ENCODE data around the gene XRN2. TPM values are rescaled to one million over a fixed set of nuclear protein-coding genes. Genes with fewer than 3 reads are reported as not detected.

Gene XRN2
- total RNA-seq, 4 donors from 2014 or later: 56.7 to 81.4 (median 73.0) TPM

DNA sequence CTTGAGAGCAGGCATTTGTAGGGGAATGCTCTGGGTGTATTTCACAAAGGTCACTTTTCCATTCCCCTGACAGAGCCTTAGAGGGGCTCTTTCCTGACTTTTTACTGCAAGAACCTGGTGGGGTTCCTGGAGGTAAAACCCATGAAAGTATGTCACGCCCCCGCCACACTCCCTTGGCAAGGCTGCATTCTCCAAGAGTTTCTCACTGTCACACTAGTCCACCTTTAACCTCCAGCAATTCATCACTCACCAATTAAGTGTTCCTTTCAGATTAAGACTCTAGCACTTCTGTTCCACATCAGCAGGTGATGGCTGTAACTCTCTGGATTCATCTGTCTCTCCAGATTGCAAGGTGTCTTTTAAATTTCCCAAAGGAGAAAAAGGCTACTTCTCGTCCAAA lies 126.9 kb downstream of the XRN2 start:
- TF ChIP-seq, protein P1, sequence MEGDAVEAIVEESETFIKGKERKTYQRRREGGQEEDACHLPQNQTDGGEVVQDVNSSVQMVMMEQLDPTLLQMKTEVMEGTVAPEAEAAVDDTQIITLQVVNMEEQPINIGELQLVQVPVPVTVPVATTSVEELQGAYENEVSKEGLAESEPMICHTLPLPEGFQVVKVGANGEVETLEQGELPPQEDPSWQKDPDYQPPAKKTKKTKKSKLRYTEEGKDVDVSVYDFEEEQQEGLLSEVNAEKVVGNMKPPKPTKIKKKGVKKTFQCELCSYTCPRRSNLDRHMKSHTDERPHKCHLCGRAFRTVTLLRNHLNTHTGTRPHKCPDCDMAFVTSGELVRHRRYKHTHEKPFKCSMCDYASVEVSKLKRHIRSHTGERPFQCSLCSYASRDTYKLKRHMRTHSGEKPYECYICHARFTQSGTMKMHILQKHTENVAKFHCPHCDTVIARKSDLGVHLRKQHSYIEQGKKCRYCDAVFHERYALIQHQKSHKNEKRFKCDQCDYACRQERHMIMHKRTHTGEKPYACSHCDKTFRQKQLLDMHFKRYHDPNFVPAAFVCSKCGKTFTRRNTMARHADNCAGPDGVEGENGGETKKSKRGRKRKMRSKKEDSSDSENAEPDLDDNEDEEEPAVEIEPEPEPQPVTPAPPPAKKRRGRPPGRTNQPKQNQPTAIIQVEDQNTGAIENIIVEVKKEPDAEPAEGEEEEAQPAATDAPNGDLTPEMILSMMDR (IDR thresholded peaks at IDR 0.05; ENCODE audit: low read depth): no peak

- TF ChIP-seq, protein P1 (IDR thresholded peaks at IDR 0.05; ENCODE audit: low read depth): no peak
These were observed 129.8 kb downstream of the XRN2 start for GRCh38 chr20:21432911-21433310.

DNA sequence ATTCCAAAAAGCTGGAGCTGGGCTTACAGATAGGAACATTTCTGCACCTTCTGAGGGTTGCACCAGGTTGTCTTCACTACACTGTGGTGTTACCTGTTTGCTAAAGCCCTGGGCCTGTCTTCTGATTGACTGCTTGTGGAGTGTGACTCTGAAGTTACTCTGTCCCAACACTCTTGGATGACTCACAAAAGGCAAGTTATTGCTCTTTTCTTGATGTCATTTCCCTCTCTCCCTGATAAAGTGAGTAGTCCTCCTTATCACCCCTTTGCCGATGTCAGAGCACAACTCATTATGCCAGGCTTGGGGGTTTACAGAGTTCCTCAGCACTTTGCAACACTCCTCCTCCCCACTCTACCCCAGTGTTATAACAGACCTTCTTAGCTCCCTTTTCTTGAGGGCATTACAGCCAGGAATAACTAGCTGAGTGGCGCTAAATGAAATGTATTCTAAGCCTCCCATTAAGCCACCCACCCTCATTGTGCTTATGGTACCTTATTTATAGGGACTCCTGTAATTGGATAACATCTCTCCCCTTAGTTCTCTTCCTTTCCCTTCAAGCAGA lies 130.3 kb downstream of the XRN2 start:
- TF ChIP-seq, protein P1 (IDR thresholded peaks at IDR 0.05; ENCODE audit: low read depth): no peak

DNA sequence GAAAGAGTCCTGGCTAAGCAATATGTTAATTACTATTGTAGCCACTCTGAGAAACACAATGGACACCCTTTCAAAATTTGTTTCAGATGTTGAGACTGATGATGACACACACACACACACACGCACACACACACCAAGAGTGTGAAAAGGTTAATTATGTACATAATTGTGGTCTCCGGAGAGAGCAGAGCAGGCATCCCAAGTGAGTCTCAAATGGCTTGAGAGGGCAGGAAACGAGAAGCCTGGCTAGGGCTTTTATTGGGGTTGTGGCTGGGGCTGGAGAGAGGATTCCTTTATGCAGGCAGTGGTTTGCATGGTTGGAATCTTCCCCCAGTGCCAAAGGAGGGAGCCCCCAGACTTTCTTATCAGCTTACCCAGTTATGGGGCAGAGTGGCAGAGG lies 132.4 kb downstream of the XRN2 start:
- TF ChIP-seq, protein P1 (IDR thresholded peaks at IDR 0.05; ENCODE audit: low read depth): no peak

- TF ChIP-seq, protein P1 (IDR thresholded peaks at IDR 0.05; ENCODE audit: low read depth): no peak
These were observed 133.1 kb downstream of the XRN2 start for GRCh38 chr20:21436205-21436604.

DNA sequence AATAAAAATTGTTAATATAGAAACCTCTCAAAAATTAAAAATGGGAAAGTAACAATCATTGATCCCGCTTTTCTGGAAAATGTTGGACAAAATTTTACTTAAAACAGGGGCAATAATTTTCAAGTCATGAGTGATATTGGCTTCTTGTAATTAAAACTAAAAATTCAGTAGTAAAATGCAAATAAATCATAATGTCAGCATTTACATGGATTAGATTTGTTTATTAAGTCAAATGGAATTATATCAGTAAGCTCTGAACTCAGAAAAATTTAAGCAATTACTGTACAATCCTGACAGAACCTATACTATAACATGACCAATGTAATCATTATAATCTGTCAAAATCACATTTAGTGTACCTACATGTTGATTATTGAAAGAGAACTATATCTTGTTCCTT lies 134.1 kb downstream of the XRN2 start:
- TF ChIP-seq, protein P1 (IDR thresholded peaks at IDR 0.05; ENCODE audit: low read depth): no peak

GRCh38 chr20:21437816-21438215 lies 134.7 kb downstream of the XRN2 start:
- TF ChIP-seq, protein P1 (IDR thresholded peaks at IDR 0.05; ENCODE audit: low read depth): no peak

Small RNAs within 50 kb of the gene (small RNA-seq; reads per million reads assigned to genes)
- gene RN7SKP140: not detected

Other genes starting within 250 kb of the XRN2 start
- gene LINC00237, start 197.0 kb upstream of the XRN2 start, total RNA-seq: not detected
- 10 to 100 TPM; 37.5 to 45.6 (median 41.2) TPM for gene KIZ, start 177.2 kb upstream of the XRN2 start, total RNA-seq
- not detected for gene NKX2-4, start 94.2 kb downstream of the XRN2 start, total RNA-seq
- gene NKX2-2, start 210.7 kb downstream of the XRN2 start, total RNA-seq: not detected

Data from subcutaneous adipose tissue (tissue), 4 donors.